ENCODE data around the gene VPS13D.

DNA sequence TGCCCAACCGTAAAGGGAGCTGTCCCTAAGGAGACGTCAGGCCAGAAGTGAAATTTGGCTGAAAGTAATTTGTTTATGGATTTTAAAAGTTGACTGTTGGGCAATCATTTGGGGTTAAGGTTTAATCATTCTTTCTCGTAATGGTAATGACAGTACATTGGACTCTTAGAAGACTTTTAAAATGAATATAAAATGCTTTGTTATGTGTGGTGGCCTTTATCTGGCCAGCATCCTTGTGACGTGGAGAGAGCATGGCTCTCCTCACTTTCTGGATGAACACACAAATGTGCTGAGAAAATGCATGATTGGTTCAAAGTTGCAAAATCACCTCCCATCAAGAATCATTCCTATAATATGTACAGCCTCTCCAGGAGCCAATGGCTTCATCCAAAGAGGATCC is 227.9 kb downstream of the VPS13D start:
- TF ChIP-seq JUND (IDR thresholded peaks at IDR 0.05): no peak
- TF ChIP-seq, protein P1, sequence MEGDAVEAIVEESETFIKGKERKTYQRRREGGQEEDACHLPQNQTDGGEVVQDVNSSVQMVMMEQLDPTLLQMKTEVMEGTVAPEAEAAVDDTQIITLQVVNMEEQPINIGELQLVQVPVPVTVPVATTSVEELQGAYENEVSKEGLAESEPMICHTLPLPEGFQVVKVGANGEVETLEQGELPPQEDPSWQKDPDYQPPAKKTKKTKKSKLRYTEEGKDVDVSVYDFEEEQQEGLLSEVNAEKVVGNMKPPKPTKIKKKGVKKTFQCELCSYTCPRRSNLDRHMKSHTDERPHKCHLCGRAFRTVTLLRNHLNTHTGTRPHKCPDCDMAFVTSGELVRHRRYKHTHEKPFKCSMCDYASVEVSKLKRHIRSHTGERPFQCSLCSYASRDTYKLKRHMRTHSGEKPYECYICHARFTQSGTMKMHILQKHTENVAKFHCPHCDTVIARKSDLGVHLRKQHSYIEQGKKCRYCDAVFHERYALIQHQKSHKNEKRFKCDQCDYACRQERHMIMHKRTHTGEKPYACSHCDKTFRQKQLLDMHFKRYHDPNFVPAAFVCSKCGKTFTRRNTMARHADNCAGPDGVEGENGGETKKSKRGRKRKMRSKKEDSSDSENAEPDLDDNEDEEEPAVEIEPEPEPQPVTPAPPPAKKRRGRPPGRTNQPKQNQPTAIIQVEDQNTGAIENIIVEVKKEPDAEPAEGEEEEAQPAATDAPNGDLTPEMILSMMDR (IDR thresholded peaks at IDR 0.05 in 2 of 3, conservative IDR thresholded peaks at IDR 0.05 in 1 of 3; ENCODE audit: borderline replicate concordance in 1 of 3, insufficient read depth in 1 of 3, low read depth in 2 of 3, low read length in 2 of 3): no peak
- no peak for TF ChIP-seq TCF7L2 (IDR thresholded peaks at IDR 0.05; ENCODE audit: borderline replicate concordance, extremely low read depth, insufficient read depth, insufficient read length)
- no peak for TF ChIP-seq EZH2phosphoT487 (IDR thresholded peaks at IDR 0.05; ENCODE audit: borderline replicate concordance)
- TF ChIP-seq, protein P2, sequence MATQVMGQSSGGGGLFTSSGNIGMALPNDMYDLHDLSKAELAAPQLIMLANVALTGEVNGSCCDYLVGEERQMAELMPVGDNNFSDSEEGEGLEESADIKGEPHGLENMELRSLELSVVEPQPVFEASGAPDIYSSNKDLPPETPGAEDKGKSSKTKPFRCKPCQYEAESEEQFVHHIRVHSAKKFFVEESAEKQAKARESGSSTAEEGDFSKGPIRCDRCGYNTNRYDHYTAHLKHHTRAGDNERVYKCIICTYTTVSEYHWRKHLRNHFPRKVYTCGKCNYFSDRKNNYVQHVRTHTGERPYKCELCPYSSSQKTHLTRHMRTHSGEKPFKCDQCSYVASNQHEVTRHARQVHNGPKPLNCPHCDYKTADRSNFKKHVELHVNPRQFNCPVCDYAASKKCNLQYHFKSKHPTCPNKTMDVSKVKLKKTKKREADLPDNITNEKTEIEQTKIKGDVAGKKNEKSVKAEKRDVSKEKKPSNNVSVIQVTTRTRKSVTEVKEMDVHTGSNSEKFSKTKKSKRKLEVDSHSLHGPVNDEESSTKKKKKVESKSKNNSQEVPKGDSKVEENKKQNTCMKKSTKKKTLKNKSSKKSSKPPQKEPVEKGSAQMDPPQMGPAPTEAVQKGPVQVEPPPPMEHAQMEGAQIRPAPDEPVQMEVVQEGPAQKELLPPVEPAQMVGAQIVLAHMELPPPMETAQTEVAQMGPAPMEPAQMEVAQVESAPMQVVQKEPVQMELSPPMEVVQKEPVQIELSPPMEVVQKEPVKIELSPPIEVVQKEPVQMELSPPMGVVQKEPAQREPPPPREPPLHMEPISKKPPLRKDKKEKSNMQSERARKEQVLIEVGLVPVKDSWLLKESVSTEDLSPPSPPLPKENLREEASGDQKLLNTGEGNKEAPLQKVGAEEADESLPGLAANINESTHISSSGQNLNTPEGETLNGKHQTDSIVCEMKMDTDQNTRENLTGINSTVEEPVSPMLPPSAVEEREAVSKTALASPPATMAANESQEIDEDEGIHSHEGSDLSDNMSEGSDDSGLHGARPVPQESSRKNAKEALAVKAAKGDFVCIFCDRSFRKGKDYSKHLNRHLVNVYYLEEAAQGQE (IDR thresholded peaks at IDR 0.05; ENCODE audit: low read depth): no peak
- TF ChIP-seq CEBPB (IDR thresholded peaks at IDR 0.05; ENCODE audit: low read depth): no peak
- no peak for TF ChIP-seq POLR2A (IDR thresholded peaks at IDR 0.05; ENCODE audit: borderline replicate concordance, extremely low read depth, insufficient read depth, insufficient read length)
- no peak for TF ChIP-seq RAD21 (IDR thresholded peaks at IDR 0.05; ENCODE audit: low read depth)
- no peak for TF ChIP-seq POLR2AphosphoS5 (IDR thresholded peaks at IDR 0.05; ENCODE audit: low read depth, low read length)
- TF ChIP-seq EZH2 (IDR thresholded peaks at IDR 0.05): no peak
- TF ChIP-seq, protein P3, sequence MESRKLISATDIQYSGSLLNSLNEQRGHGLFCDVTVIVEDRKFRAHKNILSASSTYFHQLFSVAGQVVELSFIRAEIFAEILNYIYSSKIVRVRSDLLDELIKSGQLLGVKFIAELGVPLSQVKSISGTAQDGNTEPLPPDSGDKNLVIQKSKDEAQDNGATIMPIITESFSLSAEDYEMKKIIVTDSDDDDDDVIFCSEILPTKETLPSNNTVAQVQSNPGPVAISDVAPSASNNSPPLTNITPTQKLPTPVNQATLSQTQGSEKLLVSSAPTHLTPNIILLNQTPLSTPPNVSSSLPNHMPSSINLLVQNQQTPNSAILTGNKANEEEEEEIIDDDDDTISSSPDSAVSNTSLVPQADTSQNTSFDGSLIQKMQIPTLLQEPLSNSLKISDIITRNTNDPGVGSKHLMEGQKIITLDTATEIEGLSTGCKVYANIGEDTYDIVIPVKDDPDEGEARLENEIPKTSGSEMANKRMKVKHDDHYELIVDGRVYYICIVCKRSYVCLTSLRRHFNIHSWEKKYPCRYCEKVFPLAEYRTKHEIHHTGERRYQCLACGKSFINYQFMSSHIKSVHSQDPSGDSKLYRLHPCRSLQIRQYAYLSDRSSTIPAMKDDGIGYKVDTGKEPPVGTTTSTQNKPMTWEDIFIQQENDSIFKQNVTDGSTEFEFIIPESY (IDR thresholded peaks at IDR 0.05; ENCODE audit: extremely low read depth, insufficient replicate concordance, low read length): no peak
- TF ChIP-seq ZNF274 (IDR thresholded peaks at IDR 0.05; ENCODE audit: low read depth, low read length): no peak
- TF ChIP-seq, protein P4, sequence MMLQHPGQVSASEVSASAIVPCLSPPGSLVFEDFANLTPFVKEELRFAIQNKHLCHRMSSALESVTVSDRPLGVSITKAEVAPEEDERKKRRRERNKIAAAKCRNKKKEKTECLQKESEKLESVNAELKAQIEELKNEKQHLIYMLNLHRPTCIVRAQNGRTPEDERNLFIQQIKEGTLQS (IDR thresholded peaks at IDR 0.05): no peak

All from HCT116 (cell line).